ENCODE measurements around the gene TMEM215. TPM values are rescaled to one million over a fixed set of nuclear protein-coding genes. Genes with fewer than 3 reads are reported as not detected.

TMEM215 gene, protein sequence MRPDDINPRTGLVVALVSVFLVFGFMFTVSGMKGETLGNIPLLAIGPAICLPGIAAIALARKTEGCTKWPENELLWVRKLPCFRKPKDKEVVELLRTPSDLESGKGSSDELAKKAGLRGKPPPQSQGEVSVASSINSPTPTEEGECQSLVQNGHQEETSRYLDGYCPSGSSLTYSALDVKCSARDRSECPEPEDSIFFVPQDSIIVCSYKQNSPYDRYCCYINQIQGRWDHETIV
- not detected for total RNA-seq
- polyA plus RNA-seq = not detected
- long read RNA-seq, donor 1 = 0 reads
- long read RNA-seq, donor 2 = 0 reads

DNA sequence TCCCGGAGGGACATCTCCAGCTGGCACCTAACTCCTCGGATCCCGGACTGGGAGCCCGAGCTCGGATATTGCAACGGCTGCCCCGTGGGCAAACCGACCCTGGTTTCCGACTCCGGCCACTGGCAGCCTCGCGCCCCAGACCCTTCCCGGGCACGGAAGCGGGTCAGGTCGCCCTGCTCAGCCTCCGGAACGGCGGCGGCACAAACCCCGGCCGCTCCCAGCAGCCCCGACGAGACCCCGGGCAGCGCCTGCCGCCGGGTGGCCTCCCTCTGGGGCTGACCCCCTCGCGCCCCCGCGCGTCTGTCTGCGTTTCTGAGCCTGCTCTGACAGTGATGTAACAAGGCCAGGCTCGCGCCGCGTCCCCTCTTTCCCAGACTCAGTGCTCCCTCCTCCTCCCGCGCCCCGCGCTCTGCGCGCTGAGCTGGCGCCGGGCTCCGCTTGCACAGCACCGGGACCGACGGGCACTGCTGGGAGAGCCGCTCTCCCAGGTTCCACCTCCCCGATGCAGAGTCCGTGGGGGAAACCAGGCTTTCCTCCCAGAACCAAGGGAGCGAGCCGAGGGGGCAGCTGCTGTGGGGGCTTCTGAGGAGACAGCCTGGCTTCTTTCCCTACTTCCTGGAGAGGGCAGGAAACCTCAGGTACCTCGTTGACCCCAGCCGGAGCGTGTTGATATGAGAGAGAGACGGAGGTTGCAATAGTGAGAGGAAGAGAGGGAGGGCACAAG is at the start of gene TMEM215:
TSS of gene TMEM215 (plus strand) at position 373 of the 724 bp plus-strand sequence. CDS start 644 bp downstream, outside the sequence.
- WGBS, 2 donors = 1 to 2% methylated on average over 36 to 59 of the region's 59 CpGs
- no peak within 1 kb of the TSS for H3K4me3 ChIP-seq (ENCODE audit: low read length in 2 of 2)
- H3K36me3 ChIP-seq (ENCODE audit: control insufficient read depth in 1 of 2, insufficient read depth in 2 of 2, low read length in 1 of 2) = no peaks in the 10 kb centered on the region
- DNase-seq (no peak), ATAC-seq (ENCODE audit: low FRiP score) (peak; percentile 46)
- no peaks in the 10 kb centered on the region for H3K4me1 ChIP-seq (ENCODE audit: control insufficient read depth in 1 of 2, insufficient read depth in 2 of 2, low read length in 2 of 2)
- intact Hi-C loops (cut with DNase I) = no loop called here
- H3K9me3 ChIP-seq (ENCODE audit: control insufficient read depth, low read length) = peaks cover 2% of the 10 kb centered on the region
- peaks cover 0 to 5% of the 10 kb centered on the region in 2 donors for H3K27me3 ChIP-seq (ENCODE audit: control insufficient read depth in 1 of 2, insufficient read depth in 2 of 2, low read length in 1 of 2)
- no peak within 1 kb of the TSS for H3K27ac ChIP-seq (ENCODE audit: low read depth in 1 of 2, low read length in 2 of 2)

DNA sequence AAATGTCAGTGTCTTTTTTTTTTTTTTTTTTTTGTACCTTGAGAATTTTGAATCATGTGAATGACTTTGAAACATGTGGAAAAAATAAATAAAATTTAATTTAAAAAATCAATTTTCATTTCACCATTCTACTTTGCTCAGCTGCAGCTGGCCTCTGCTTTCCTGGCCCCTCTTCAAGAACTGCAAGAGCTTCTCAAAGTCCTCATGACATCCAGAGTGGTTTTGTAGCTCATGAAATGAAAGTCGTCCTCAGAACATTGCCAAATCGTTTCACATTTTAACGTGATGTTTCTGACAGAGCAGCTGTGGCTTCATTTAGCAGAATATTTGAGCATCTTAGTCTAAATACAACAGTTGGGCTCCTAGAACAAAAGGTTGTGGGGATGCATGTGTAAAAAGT is 47.9 kb upstream of the TMEM215 start:
- intact Hi-C loops (cut with DNase I) = no loop called here
- Histone ChIP-seq H3K4me3 (ENCODE audit: low read length in 2 of 2) (no peak overlapping the region), H3K27me3 (ENCODE audit: control insufficient read depth in 1 of 2, insufficient read depth in 2 of 2, low read length in 1 of 2) (no peaks in the 10 kb centered on the region), H3K4me1 (ENCODE audit: control insufficient read depth in 1 of 2, insufficient read depth in 2 of 2, low read length in 2 of 2) (no peaks in the 10 kb centered on the region), H3K27ac (ENCODE audit: low read depth in 1 of 2, low read length in 2 of 2) (no peak overlapping the region), H3K9me3 (ENCODE audit: control insufficient read depth, low read length) (peaks cover 2% of the 10 kb centered on the region), H3K36me3 (ENCODE audit: control insufficient read depth in 1 of 2, insufficient read depth in 2 of 2, low read length in 1 of 2) (no peaks in the 10 kb centered on the region)
- DNase-seq (no peak), ATAC-seq (ENCODE audit: low FRiP score) (no peak)
- WGBS, 2 donors = 77 to 81% methylated on average over 3 of the region's 3 CpGs

GRCh38 chr9:32737378-32737777 is 46.0 kb upstream of the TMEM215 start:
- ATAC-seq (ENCODE audit: low FRiP score) = no peak
- Histone ChIP-seq H3K4me1 (ENCODE audit: control insufficient read depth in 1 of 2, insufficient read depth in 2 of 2, low read length in 2 of 2) (no peaks in the 10 kb centered on the region), H3K36me3 (ENCODE audit: control insufficient read depth in 1 of 2, insufficient read depth in 2 of 2, low read length in 1 of 2) (no peaks in the 10 kb centered on the region), H3K4me3 (ENCODE audit: low read length in 2 of 2) (no peak overlapping the region), H3K9me3 (ENCODE audit: control insufficient read depth, low read length) (peaks cover 2% of the 10 kb centered on the region), H3K27ac (ENCODE audit: low read depth in 1 of 2, low read length in 2 of 2) (no peak overlapping the region), H3K27me3 (ENCODE audit: control insufficient read depth in 1 of 2, insufficient read depth in 2 of 2, low read length in 1 of 2) (no peaks in the 10 kb centered on the region)
- 64 to 75% methylated on average over 1 of the region's 1 CpG for WGBS, 2 donors
- intact Hi-C loops (cut with DNase I) = no loop called here
- DNase-seq = no peak

DNA sequence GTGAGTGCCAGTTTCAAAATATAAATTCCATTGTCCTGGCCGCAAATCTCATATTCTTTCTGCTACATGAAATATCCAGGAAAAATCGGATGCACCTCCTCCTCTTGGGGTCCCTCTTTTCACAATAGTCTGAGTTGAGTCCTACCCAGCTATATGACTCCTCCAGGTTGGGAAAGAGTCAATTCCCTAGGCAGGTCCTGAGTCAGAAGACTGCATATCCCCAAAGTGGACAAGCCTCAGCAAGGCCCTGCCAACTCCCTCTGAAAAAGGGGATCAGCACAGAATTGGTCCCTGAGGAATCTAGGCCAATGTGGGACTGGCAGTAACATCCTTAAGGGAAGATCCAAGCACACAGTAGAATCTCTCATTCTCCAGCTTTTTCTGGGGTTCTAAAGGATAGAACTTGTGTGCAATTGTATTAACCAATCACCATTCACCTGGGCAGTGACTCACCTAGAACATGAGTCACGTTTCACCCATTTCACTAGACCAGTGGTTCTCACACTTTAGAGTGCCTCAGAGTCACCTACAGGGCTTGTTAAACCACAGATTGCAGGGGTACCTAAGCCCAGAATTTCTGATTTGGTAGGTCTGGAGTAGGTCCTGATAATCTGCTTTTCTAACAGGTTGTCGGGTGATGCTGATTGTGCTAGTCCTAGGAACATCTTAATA is 44.7 kb upstream of the TMEM215 start:
- Histone ChIP-seq H3K27ac (ENCODE audit: low read depth in 1 of 2, low read length in 2 of 2) (no peak overlapping the region), H3K4me1 (ENCODE audit: control insufficient read depth in 1 of 2, insufficient read depth in 2 of 2, low read length in 2 of 2) (no peaks in the 10 kb centered on the region), H3K36me3 (ENCODE audit: control insufficient read depth in 1 of 2, insufficient read depth in 2 of 2, low read length in 1 of 2) (no peaks in the 10 kb centered on the region), H3K4me3 (ENCODE audit: low read length in 2 of 2) (no peak overlapping the region), H3K9me3 (ENCODE audit: control insufficient read depth, low read length) (peaks cover 2% of the 10 kb centered on the region), H3K27me3 (ENCODE audit: control insufficient read depth in 1 of 2, insufficient read depth in 2 of 2, low read length in 1 of 2) (no peaks in the 10 kb centered on the region)
- intact Hi-C loops (cut with DNase I) = no loop called here
- no peak for DNase-seq
- no peak for ATAC-seq (ENCODE audit: low FRiP score)
- 80 to 81% methylated on average over 4 of the region's 4 CpGs for WGBS, 2 donors

DNA sequence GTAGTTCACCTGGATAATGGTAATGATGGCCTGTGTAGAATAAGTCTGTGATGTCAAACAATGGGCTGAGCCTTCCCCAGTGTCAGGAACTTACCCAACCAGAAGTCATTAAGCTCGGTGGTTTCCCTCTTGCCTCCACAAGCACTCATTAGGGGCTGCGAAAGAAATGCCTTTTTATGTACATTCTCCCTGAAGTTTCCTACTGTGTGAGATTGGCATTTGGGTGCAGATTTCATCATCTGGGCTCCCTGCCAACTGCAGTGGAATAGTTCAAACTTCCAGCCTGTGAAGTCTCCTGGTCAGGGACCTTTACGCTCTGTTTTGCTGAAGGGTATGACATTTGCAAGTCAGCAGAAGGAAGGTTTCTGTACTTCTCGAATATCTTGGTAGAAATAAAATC is 41.6 kb upstream of the TMEM215 start:
- intact Hi-C loops (cut with DNase I) = no loop called here
- H3K9me3 ChIP-seq (ENCODE audit: control insufficient read depth, low read length) = peaks cover 2% of the 10 kb centered on the region
- H3K27ac ChIP-seq (ENCODE audit: low read depth in 1 of 2, low read length in 2 of 2) = no peak overlapping the region
- H3K36me3 ChIP-seq (ENCODE audit: control insufficient read depth in 1 of 2, insufficient read depth in 2 of 2, low read length in 1 of 2) = no peaks in the 10 kb centered on the region
- DNase-seq (no peak), ATAC-seq (ENCODE audit: low FRiP score) (no peak)
- 18% methylated on average over 4 of the region's 4 CpGs for WGBS, 2 donors
- H3K4me3 ChIP-seq (ENCODE audit: low read length in 2 of 2) = no peak overlapping the region
- no peaks in the 10 kb centered on the region for H3K4me1 ChIP-seq (ENCODE audit: control insufficient read depth in 1 of 2, insufficient read depth in 2 of 2, low read length in 2 of 2)
- no peaks in the 10 kb centered on the region for H3K27me3 ChIP-seq (ENCODE audit: control insufficient read depth in 1 of 2, insufficient read depth in 2 of 2, low read length in 1 of 2)

DNA sequence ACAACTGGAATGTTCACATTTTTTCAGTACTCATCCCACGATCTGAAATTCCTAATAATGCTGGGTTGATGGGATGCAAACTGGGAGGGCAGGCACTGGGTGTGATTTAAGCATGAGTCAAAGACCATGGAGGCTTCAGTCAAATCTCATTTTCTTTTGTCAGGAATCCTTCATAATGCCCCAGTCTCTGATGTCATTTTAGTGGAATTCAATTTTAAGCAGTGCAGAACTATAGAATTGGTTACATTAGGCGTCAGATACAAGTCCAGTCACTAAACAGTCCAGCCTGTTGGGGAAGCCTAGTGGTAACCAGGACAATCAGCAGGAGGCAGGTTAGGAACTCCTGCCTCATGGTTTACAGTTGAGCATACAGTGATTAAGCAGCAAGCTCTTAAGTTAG is 41.0 kb upstream of the TMEM215 start:
- Histone ChIP-seq H3K27ac (ENCODE audit: low read depth in 1 of 2, low read length in 2 of 2) (no peak overlapping the region), H3K36me3 (ENCODE audit: control insufficient read depth in 1 of 2, insufficient read depth in 2 of 2, low read length in 1 of 2) (no peaks in the 10 kb centered on the region), H3K27me3 (ENCODE audit: control insufficient read depth in 1 of 2, insufficient read depth in 2 of 2, low read length in 1 of 2) (no peaks in the 10 kb centered on the region), H3K4me1 (ENCODE audit: control insufficient read depth in 1 of 2, insufficient read depth in 2 of 2, low read length in 2 of 2) (no peaks in the 10 kb centered on the region), H3K9me3 (ENCODE audit: control insufficient read depth, low read length) (peaks cover 2% of the 10 kb centered on the region), H3K4me3 (ENCODE audit: low read length in 2 of 2) (no peak overlapping the region)
- no peak for ATAC-seq (ENCODE audit: low FRiP score)
- intact Hi-C loops (cut with DNase I) = no loop called here
- whole genome bisulfite sequencing, 2 donors = 33 to 39% methylated on average over 2 of the region's 2 CpGs
- DNase-seq = no peak

DNA sequence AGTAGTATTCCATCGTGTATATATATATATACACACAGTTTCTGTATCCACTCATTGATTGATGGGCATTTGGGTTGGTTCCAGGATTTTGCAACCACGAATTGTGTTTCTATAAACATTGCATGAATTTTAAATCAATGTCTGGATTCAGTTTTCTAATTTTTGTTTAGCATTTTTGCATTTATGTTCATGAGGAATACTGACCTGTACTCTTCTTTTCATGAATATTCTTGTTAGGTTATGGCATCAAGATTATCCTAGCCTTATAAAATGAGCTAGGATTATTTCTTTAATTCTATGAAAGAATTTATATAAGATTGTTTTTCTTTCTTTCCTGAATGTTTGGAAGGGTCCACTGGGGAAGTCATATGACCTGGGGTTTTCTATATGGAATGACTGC is 35.3 kb upstream of the TMEM215 start:
- Histone ChIP-seq H3K36me3 (ENCODE audit: control insufficient read depth in 1 of 2, insufficient read depth in 2 of 2, low read length in 1 of 2) (no peaks in the 10 kb centered on the region), H3K27ac (ENCODE audit: low read depth in 1 of 2, low read length in 2 of 2) (no peak overlapping the region), H3K4me3 (ENCODE audit: low read length in 2 of 2) (no peak overlapping the region), H3K27me3 (ENCODE audit: control insufficient read depth in 1 of 2, insufficient read depth in 2 of 2, low read length in 1 of 2) (no peaks in the 10 kb centered on the region), H3K9me3 (ENCODE audit: control insufficient read depth, low read length) (no peaks in the 10 kb centered on the region), H3K4me1 (ENCODE audit: control insufficient read depth in 1 of 2, insufficient read depth in 2 of 2, low read length in 2 of 2) (no peaks in the 10 kb centered on the region)
- 18 to 21% methylated on average over 2 of the region's 2 CpGs for WGBS, 2 donors
- ATAC-seq (ENCODE audit: low FRiP score) = no peak
- DNase-seq = no peak
- intact Hi-C loops (cut with DNase I) = no loop called here

- DNase-seq (no peak), ATAC-seq (ENCODE audit: low FRiP score) (no peak)
- Histone ChIP-seq H3K27ac (ENCODE audit: low read depth in 1 of 2, low read length in 2 of 2) (no peak overlapping the region), H3K27me3 (ENCODE audit: control insufficient read depth in 1 of 2, insufficient read depth in 2 of 2, low read length in 1 of 2) (peaks cover 0 to 2% of the 10 kb centered on the region in 2 donors), H3K36me3 (ENCODE audit: control insufficient read depth in 1 of 2, insufficient read depth in 2 of 2, low read length in 1 of 2) (no peaks in the 10 kb centered on the region), H3K4me1 (ENCODE audit: control insufficient read depth in 1 of 2, insufficient read depth in 2 of 2, low read length in 2 of 2) (no peaks in the 10 kb centered on the region), H3K9me3 (ENCODE audit: control insufficient read depth, low read length) (peaks cover 2% of the 10 kb centered on the region), H3K4me3 (ENCODE audit: low read length in 2 of 2) (no peak overlapping the region)
- 88 to 90% methylated on average over 21 to 22 of the region's 22 CpGs for WGBS, 2 donors
- intact Hi-C loops (cut with DNase I) = no loop called here
Measured at GRCh38 chr9:32755730-32756129, 27.6 kb upstream of the TMEM215 start.
